Thoracic aorta (tissue), 2 donors: Measurements from ENCODE around the gene PLA2G3. TPM values are rescaled to one million over a fixed set of nuclear protein-coding genes. Genes with fewer than 3 reads are reported as not detected.

Source experiments
- ATAC-seq: fragments of 150-250 bp; one replicate; pipeline ENCODE4 v1.8.0; 2017; ENCODE audit warnings: low read depth; ENCODE audit not compliant: insufficient number of reproducible peaks, low FRiP score
- DNase-seq: peaks from one replicate; pipeline ENCODE4 v3.0.0-alpha.2; 2020; ENCODE audit warnings: low spot score
- H3K27ac ChIP-seq, 2 donors: fragments of 200-600 bp; sonication (generic); 1 replicate in 1 of 2; 2 replicates in 1 of 2; pipeline ENCODE4 v1.5.1; 2016; ENCODE audit warnings: mild to moderate bottlenecking in 2 of 2, moderate library complexity in 2 of 2
- H3K27me3 ChIP-seq: fragments of 200-600 bp; sonication (generic); replicated peaks from 2 replicates; pipeline ENCODE4 v1.6.0; 2016; ENCODE audit warnings: mild to moderate bottlenecking; ENCODE audit not compliant: insufficient read depth
- H3K36me3 ChIP-seq: fragments of 200-600 bp; sonication (generic); one replicate; pipeline ENCODE4 v1.5.1; 2016
- H3K4me1 ChIP-seq, 2 donors: fragments of 200-600 bp; sonication (generic); 1 replicate in 1 of 2; 2 replicates in 1 of 2; pipeline versions ENCODE4 v1.5.1 to v1.6.0; 2016; ENCODE audit warnings: low read depth in 2 of 2, mild to moderate bottlenecking in 1 of 2; ENCODE audit not compliant: control insufficient read depth in 1 of 2
- H3K4me3 ChIP-seq: fragments of 200-600 bp; sonication (generic); 2 replicates; pipeline ENCODE4 v1.5.1; 2016; ENCODE audit warnings: mild to moderate bottlenecking
- H3K9me3 ChIP-seq: fragments of 200-600 bp; sonication (generic); 2 replicates; pipeline ENCODE4 v1.5.1; 2016
- CTCF ChIP-seq: fragments of 200-600 bp; sonication (generic); IDR thresholded peaks from one replicate; pipeline ENCODE4 v1.5.1; 2019; ENCODE audit warnings: antibody characterized with exemption
- total RNA-seq, 2 donors: library from RNA; depleted of rRNA; stranded (reverse); fragments of >200 nt; gene quantifications; one replicate each; pipeline versions ENCODE4 v1.1.0 to v1.2.3, GENCODE V29; 2016

PLA2G3 gene
- total RNA-seq, 2 donors from 2014 or later = not detected

- TF ChIP-seq CTCF = no peak
- H3K4me1 ChIP-seq = peaks cover 4 to 16% of the 10 kb centered on the region in 2 donors
- no peaks in the 10 kb centered on the region for H3K9me3 ChIP-seq
- peak overlapping the region; percentile 65 to 74 for H3K27ac ChIP-seq
- no peak for ATAC-seq
- no peak for DNase-seq
- H3K4me3 ChIP-seq = no peak overlapping the region
- no peaks in the 10 kb centered on the region for H3K27me3 ChIP-seq
- H3K36me3 ChIP-seq = no peaks in the 10 kb centered on the region
These were observed 8.2 kb upstream of the PLA2G3 start for GRCh38 chr22:31148488-31148887.

- DNase-seq = no peak
- peaks cover under 1% of the 10 kb centered on the region for H3K27me3 ChIP-seq
- no peaks in the 10 kb centered on the region for H3K9me3 ChIP-seq
- H3K27ac ChIP-seq = no peak overlapping the region
- no peak overlapping the region for H3K4me3 ChIP-seq
- no peaks in the 10 kb centered on the region for H3K36me3 ChIP-seq
- peaks cover 4 to 37% of the 10 kb centered on the region in 2 donors for H3K4me1 ChIP-seq
- no peak for ATAC-seq
- no peak for TF ChIP-seq CTCF
These were observed 3.9 kb upstream of the PLA2G3 start for GRCh38 chr22:31144223-31144622.

GRCh38 chr22:31143537-31143936 is 3.2 kb upstream of the PLA2G3 start:
- TF ChIP-seq CTCF = no peak
- peaks cover 1 to 30% of the 10 kb centered on the region in 2 donors for H3K4me1 ChIP-seq
- H3K36me3 ChIP-seq = no peaks in the 10 kb centered on the region
- no peak overlapping the region for H3K27ac ChIP-seq
- no peak overlapping the region for H3K4me3 ChIP-seq
- no peak for ATAC-seq
- H3K9me3 ChIP-seq = no peaks in the 10 kb centered on the region
- no peak for DNase-seq
- peaks cover 3% of the 10 kb centered on the region for H3K27me3 ChIP-seq

- no peak overlapping the region for H3K4me3 ChIP-seq
- H3K27ac ChIP-seq = peak overlapping the region in 1 of 2 donors; percentile 20
- no peaks in the 10 kb centered on the region for H3K36me3 ChIP-seq
- H3K4me1 ChIP-seq = peaks cover 0 to 25% of the 10 kb centered on the region in 2 donors
- H3K27me3 ChIP-seq = peaks cover 3% of the 10 kb centered on the region
- ATAC-seq (no peak), DNase-seq (no peak)
- no peak for TF ChIP-seq CTCF
- no peaks in the 10 kb centered on the region for H3K9me3 ChIP-seq
These were observed 2.7 kb upstream of the PLA2G3 start for GRCh38 chr22:31143038-31143437.

GRCh38 chr22:31142285-31142684 is 2.0 kb upstream of the PLA2G3 start:
- Histone ChIP-seq H3K27me3 (peaks cover 3% of the 10 kb centered on the region), H3K27ac (no peak overlapping the region), H3K9me3 (no peaks in the 10 kb centered on the region), H3K36me3 (no peaks in the 10 kb centered on the region), H3K4me3 (no peak overlapping the region), H3K4me1 (peaks cover 0 to 24% of the 10 kb centered on the region in 2 donors)
- DNase-seq (no peak), ATAC-seq (no peak)
- TF ChIP-seq CTCF = no peak
